K562 (cell line): ENCODE measurements around the gene TTLL9. TPM values are rescaled to one million over a fixed set of nuclear protein-coding genes. Genes with fewer than 3 reads are reported as not detected.
A peak's percentile ranks its signal among the peaks of the same experiment; 100 is the strongest.

Experiments
- ATAC-seq: fragments of 200-7000 bp; cut with Tn5 transposase; 3 replicates; pipeline ENCODE4 v1.9.1; 2020; ENCODE audit warnings: moderate library complexity
- BruUV-seq: library from RNA; stranded (reverse); fragments of 400-500 nt; replicated peaks from 2 replicates; lab custom pipeline; 2021; lab: Mats Ljungman, UMichigan
- CTCF ChIA-PET: fragments of 300-600 bp; formaldehyde crosslinking; extraction: SDS; loops from one replicate; lab custom pipeline; 2021; ENCODE audit warnings: low intra/inter-chr PET ratio; lab: Yijun Ruan, JAX
- POLR2A ChIA-PET: fragments of 300-600, 350-650 bp; sonication (Branson Sonifier 250); formaldehyde crosslinking; extraction: SDS; loops from one replicate; lab custom pipeline; 2021; ENCODE audit warnings: antibody characterized with exemption, inconsistent platforms; lab: Yijun Ruan, JAX
- DNase-seq, 4 experiments: peaks; one replicate each; pipeline versions ENCODE4 v3.0.0 to v3.0.0-alpha.2; 2011 to 2018; ENCODE audit warnings: low spot score in 3 of 4, mixed read lengths in 3 of 4; ENCODE audit errors: extremely low read depth in 1 of 4
- FAIRE-seq: peaks from 2 replicates; lab custom pipeline; 2011; peaks lifted over from hg19 to GRCh38; lab: Jason Lieb, UNC
- H2AFZ ChIP-seq: 2 replicates; pipeline ENCODE4 v1.6.0; 2011; ENCODE audit warnings: low read depth, low read length, control low read depth, inconsistent platforms
- H3K27ac ChIP-seq: fragments of 200-600 bp; 3 replicates; pipeline ENCODE4 v1.8.0; 2011; ENCODE audit warnings: low read depth, mild to moderate bottlenecking, control low read depth, inconsistent platforms, low read length, moderate library complexity, mixed read lengths; ENCODE audit errors: extremely low read depth
- H3K27me3 ChIP-seq, 2 experiments: fragments of 300-600 bp in 1 of 2; 2 replicates in 1 of 2; 3 replicates in 1 of 2; pipeline versions ENCODE4 v1.6.0 to v1.8.0; 2011; ENCODE audit warnings: inconsistent platforms in 2 of 2, low read length in 2 of 2, mild to moderate bottlenecking in 1 of 2, mixed read lengths in 1 of 2, moderate library complexity in 1 of 2; ENCODE audit not compliant: control insufficient read depth in 2 of 2, insufficient read depth in 2 of 2
- H3K36me3 ChIP-seq: fragments of 300-600 bp; 3 replicates; pipeline ENCODE4 v1.8.0; 2011; ENCODE audit warnings: mild to moderate bottlenecking, low read length, inconsistent platforms; ENCODE audit not compliant: control insufficient read depth, insufficient read depth
- H3K4me1 ChIP-seq, 2 experiments: fragments of 200-600 bp in 1 of 2; replicated peaks in 1 of 2; 2 replicates in 1 of 2; 3 replicates in 1 of 2; pipeline versions ENCODE4 v1.5.1 to v1.8.0; 2011; ENCODE audit warnings: inconsistent platforms in 2 of 2, low read length in 2 of 2, mild to moderate bottlenecking in 1 of 2, mixed read lengths in 1 of 2, moderate library complexity in 1 of 2; ENCODE audit not compliant: control insufficient read depth in 2 of 2, insufficient read depth in 2 of 2
- H3K4me2 ChIP-seq: 2 replicates; pipeline ENCODE4 v1.6.1; 2011; ENCODE audit warnings: low read length, control low read depth, inconsistent platforms, mixed read lengths; ENCODE audit not compliant: insufficient read depth
- H3K4me3 ChIP-seq: fragments of 200-600 bp; sonication (generic), shearing (Covaris generic); 2 replicates; pipeline ENCODE4 v1.5.1; 2016; ENCODE audit warnings: control low read depth, inconsistent platforms
- H3K79me2 ChIP-seq: fragments of 200-600 bp; 3 replicates; pipeline ENCODE4 v1.8.0; 2011; ENCODE audit warnings: low read length, inconsistent platforms; ENCODE audit not compliant: control insufficient read depth, insufficient read depth
- H3K9ac ChIP-seq, 2 experiments: 2 replicates each; pipeline versions ENCODE4 v1.6.0 to v1.6.1; 2011; ENCODE audit warnings: low read depth in 2 of 2, low read length in 2 of 2, control low read depth in 1 of 2, inconsistent platforms in 1 of 2, mild to moderate bottlenecking in 1 of 2, mixed read lengths in 1 of 2; ENCODE audit not compliant: insufficient read depth in 1 of 2
- H3K9me1 ChIP-seq: one replicate; pipeline ENCODE4 v1.6.0; 2011; ENCODE audit warnings: inconsistent platforms, mild to moderate bottlenecking, low read length, moderate library complexity; ENCODE audit not compliant: control insufficient read depth, insufficient read depth
- H3K9me3 ChIP-seq: replicated peaks from 2 replicates; pipeline ENCODE4 v1.5.1; 2011; ENCODE audit warnings: low read depth, low read length, inconsistent platforms; ENCODE audit not compliant: control insufficient read depth, insufficient read depth
- H4K20me1 ChIP-seq: replicated peaks from 2 replicates; pipeline ENCODE4 v1.6.1; 2011; ENCODE audit warnings: low read length, inconsistent platforms, mixed read lengths; ENCODE audit not compliant: control insufficient read depth, insufficient read depth
- ADNP ChIP-seq: fragments of 200-800 bp; sonication (Bioruptor generic); IDR thresholded peaks from 2 replicates; pipeline ENCODE4 v1.6.1; 2016; ENCODE audit warnings: missing genetic modification characterization, missing compliant biosample characterization
- BCOR ChIP-seq: fragments of 450-650 bp; IDR thresholded peaks from 2 replicates; pipeline ENCODE4 v1.6.1; 2016
- COPS2 ChIP-seq: fragments of 450-650 bp; conservative IDR thresholded peaks from 2 replicates; pipeline ENCODE4 v1.6.1; 2016; ENCODE audit warnings: mild to moderate bottlenecking, moderate library complexity
- GATAD2A ChIP-seq: fragments of 450-650 bp; IDR thresholded peaks from 2 replicates; pipeline ENCODE4 v1.6.1; 2017
- POLR2A ChIP-seq: fragments of 450-650 bp; conservative IDR thresholded peaks from 2 replicates; pipeline ENCODE4 v1.6.1; 2016
- RBM25 ChIP-seq: fragments of 200-400 bp; formaldehyde crosslinking; IDR thresholded peaks from 2 replicates; pipeline ENCODE4 v1.6.1; 2018; ENCODE audit warnings: low read length, low read depth, moderate library complexity; ENCODE audit not compliant: severe bottlenecking
- STAG1 ChIP-seq: sonication (generic); formaldehyde crosslinking; IDR thresholded peaks from 2 replicates; pipeline ENCODE4 v1.5.0; 2020; ENCODE audit warnings: missing genetic modification reagents, borderline replicate concordance
- ZBTB8A ChIP-seq: fragments of 450-650 bp; IDR thresholded peaks from 2 replicates; pipeline ENCODE4 v1.6.1; 2018; ENCODE audit warnings: mild to moderate bottlenecking, moderate library complexity; ENCODE audit not compliant: partially characterized antibody
- ZFP36 ChIP-seq: fragments of 150-350 bp; IDR thresholded peaks from 2 replicates; pipeline ENCODE4 v1.6.1; 2018; ENCODE audit warnings: low read length, low read depth; ENCODE audit not compliant: partially characterized antibody
- ZKSCAN8 ChIP-seq: fragments of 200-800 bp; sonication (Bioruptor generic); IDR thresholded peaks from 2 replicates; pipeline ENCODE4 v1.6.1; 2016; ENCODE audit warnings: missing genetic modification characterization, missing compliant biosample characterization
- WGBS: fragments of 100-300 bp; shearing (Covaris generic); methylation state at CpG from one replicate; pipeline ENCODE4 v1.1.6; 2016; ENCODE audit warnings: low coverage, mixed read lengths; ENCODE audit not compliant: insufficient coverage; ENCODE audit errors: missing lambda C conversion rate; 5-methylcytosine and 5-hydroxymethylcytosine counted together
- in situ Hi-C: fragments of 300-500 bp; cut with MboI; formaldehyde crosslinking; loops from 4 replicates; pipeline ENCODE4 v1.15.0; 2018; ENCODE audit warnings: inconsistent platforms, mixed read lengths
- intact Hi-C: fragments of 100-400 bp; cut with micrococcal nuclease; formaldehyde crosslinking; loops from 2 replicates; pipeline ENCODE4 v1.14.2; 2022
- polyA plus RNA-seq, 8 experiments: library from polyadenylated mRNA; depleted of rRNA in 4 of 8; stranded (reverse) in 5 of 8; unstranded in 3 of 8; fragments of >200 nt; fragmentation: Nextera tagmentation in 2 of 8; fragmentation: Illumina TruSeq in 1 of 8; extraction: Ambion mirVana in 2 of 8; extraction: Trizol in 1 of 8; gene quantifications; 2 replicates each; pipeline versions ENCODE4 v1.2.1 to v1.2.3, GENCODE V29; 2011 to 2014; ENCODE audit warnings: inconsistent platforms in 1 of 8, missing spikeins in 1 of 8
- total RNA-seq, 7 experiments: library from RNA; depleted of rRNA in 6 of 7; stranded (reverse); fragments of >200 nt in 6 of 7; fragmentation: Illumina TruSeq in 2 of 7; extraction: Trizol in 2 of 7; gene quantifications; 2 replicates each; pipeline versions ENCODE4 v1.2.1 to v1.2.3, GENCODE V29; 2011 to 2021; ENCODE audit warnings: low replicate concordance in 1 of 7
- TF ChIP-seq, protein P1 (sequence below): fragments of 450-650 bp; IDR thresholded peaks from 2 replicates; pipeline ENCODE4 v1.6.1; 2017; ENCODE audit warnings: mild to moderate bottlenecking, moderate library complexity
- TF ChIP-seq, protein P2 (sequence below), 3 experiments: IDR thresholded peaks in 2 of 3; conservative IDR thresholded peaks in 1 of 3; 2 replicates each; pipeline ENCODE4 v1.5.1; 2011 to 2012; ENCODE audit warnings: low read length in 3 of 3, mild to moderate bottlenecking in 3 of 3, control low read depth in 2 of 3, improper control_type of control experiment in 1 of 3, inconsistent platforms in 1 of 3, low read depth in 1 of 3, mixed read lengths in 1 of 3, moderate library complexity in 1 of 3; ENCODE audit not compliant: insufficient read depth in 2 of 3
- TF ChIP-seq, protein P3 (sequence below), 2 experiments: fragments of 250-450 bp in 1 of 2; fragments of 450-650 bp in 1 of 2; sonication (Bioruptor Pico) in 1 of 2; IDR thresholded peaks; 2 replicates each; pipeline versions ENCODE4 v1.6.1 to v1.8.0; 2016 to 2021; ENCODE audit warnings: mild to moderate bottlenecking in 2 of 2, moderate library complexity in 2 of 2, missing compliant biosample characterization in 1 of 2, missing genetic modification characterization in 1 of 2
- TF ChIP-seq, protein P4 (sequence below): fragments of 250-450 bp; sonication (Bioruptor Pico); IDR thresholded peaks from 2 replicates; pipeline ENCODE4 v1.5.0; 2021; ENCODE audit warnings: mild to moderate bottlenecking, moderate library complexity

TTLL9 gene
- total and polyA plus RNA-seq, 9 of the 15 experiments (the other 6 are each of a cell fraction or from before 2014, with no cell fraction given): 0.06 to 0.07 TPM; not detected in 7

DNA sequence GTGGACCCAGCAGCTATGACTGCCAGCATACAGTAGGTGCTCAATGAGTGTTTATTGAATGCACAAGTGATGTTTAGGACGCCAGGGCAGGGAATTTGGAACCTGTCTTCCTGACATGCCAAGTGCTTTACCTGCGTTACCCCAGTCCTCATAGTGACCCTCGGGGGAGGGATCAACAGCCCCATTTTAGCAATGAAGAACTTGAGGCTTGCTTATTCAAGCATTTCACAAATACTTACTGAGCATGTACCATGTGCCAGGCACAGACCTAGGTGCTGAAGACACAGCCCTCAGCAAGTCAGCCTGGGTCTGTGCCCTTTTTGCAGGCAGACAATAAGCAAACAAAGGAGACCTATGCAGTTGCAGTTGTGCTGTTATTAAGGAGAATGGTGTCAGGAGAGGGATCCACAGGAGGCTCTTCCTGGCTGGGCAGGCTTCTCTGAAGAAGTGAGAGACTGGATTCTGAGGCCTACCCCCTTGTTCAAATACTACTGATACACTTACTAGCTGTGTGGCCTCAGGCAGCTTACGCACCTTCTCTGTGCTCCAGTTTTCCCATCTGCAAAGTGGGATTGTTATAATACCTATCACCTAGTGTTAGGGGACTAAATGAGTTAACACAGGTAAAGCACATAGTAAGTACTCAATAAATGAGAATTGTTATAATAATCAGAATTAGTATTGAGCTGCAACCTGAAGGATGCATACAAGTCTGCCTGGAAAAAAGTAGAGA, 39.8 kb downstream of the TTLL9 start:
- Histone ChIP-seq H3K36me3 (no peaks in the 10 kb centered on the region), H3K9me1 (no peaks in the 10 kb centered on the region), H4K20me1 (no peaks in the 10 kb centered on the region), H3K27ac (no peak overlapping the region), H3K4me3 (no peak overlapping the region), H3K27me3 (peaks cover 4 to 46% of the 10 kb centered on the region in 2 experiments; a peak in 4 of 5 replicates), H3K4me1 (peaks cover 0 to 3% of the 10 kb centered on the region in 2 experiments; a peak in 3 of 5 replicates), H3K9me3 (no peaks in the 10 kb centered on the region), H2AFZ (no peak overlapping the region), H3K79me2 (no peaks in the 10 kb centered on the region), H3K4me2 (no peak overlapping the region), H3K9ac (no peak overlapping the region)
- CTCF ChIA-PET: no interaction called here
- ATAC-seq (no peak), DNase-seq (no peak), FAIRE-seq (no peak)
- 21% methylated on average over 4 of the region's 4 CpGs for WGBS
- POLR2A ChIA-PET: interaction anchor here (1.2 kb wide), 1 partner anchor 34 kb away, joined by 4 read pairs; no protein-coding TSS in a partner anchor
- intact Hi-C loops (no loop called here), in situ Hi-C loops (no loop called here)
- no TSS peak for BruUV-seq
- TF ChIP-seq, protein P1, sequence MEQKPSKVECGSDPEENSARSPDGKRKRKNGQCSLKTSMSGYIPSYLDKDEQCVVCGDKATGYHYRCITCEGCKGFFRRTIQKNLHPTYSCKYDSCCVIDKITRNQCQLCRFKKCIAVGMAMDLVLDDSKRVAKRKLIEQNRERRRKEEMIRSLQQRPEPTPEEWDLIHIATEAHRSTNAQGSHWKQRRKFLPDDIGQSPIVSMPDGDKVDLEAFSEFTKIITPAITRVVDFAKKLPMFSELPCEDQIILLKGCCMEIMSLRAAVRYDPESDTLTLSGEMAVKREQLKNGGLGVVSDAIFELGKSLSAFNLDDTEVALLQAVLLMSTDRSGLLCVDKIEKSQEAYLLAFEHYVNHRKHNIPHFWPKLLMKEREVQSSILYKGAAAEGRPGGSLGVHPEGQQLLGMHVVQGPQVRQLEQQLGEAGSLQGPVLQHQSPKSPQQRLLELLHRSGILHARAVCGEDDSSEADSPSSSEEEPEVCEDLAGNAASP: no peak
- TF ChIP-seq ZBTB8A (no peak), RBM25 (peak; percentile 62), POLR2A (no peak), COPS2 (no peak), ZKSCAN8 (CRISPR knock-in tag) (peak; percentile 84), GATAD2A (no peak), ZFP36 (peak; percentile 61), STAG1 (CRISPR knock-in tag) (no peak), BCOR (peak; percentile 44; the same call in 1 of the 2 replicates), ADNP (tag) (peak; percentile 48; the same call in 1 of the 2 replicates)
- TF ChIP-seq, protein P2, sequence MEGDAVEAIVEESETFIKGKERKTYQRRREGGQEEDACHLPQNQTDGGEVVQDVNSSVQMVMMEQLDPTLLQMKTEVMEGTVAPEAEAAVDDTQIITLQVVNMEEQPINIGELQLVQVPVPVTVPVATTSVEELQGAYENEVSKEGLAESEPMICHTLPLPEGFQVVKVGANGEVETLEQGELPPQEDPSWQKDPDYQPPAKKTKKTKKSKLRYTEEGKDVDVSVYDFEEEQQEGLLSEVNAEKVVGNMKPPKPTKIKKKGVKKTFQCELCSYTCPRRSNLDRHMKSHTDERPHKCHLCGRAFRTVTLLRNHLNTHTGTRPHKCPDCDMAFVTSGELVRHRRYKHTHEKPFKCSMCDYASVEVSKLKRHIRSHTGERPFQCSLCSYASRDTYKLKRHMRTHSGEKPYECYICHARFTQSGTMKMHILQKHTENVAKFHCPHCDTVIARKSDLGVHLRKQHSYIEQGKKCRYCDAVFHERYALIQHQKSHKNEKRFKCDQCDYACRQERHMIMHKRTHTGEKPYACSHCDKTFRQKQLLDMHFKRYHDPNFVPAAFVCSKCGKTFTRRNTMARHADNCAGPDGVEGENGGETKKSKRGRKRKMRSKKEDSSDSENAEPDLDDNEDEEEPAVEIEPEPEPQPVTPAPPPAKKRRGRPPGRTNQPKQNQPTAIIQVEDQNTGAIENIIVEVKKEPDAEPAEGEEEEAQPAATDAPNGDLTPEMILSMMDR (IDR thresholded peaks at IDR 0.05 in 2 of 3, conservative IDR thresholded peaks at IDR 0.05 in 1 of 3; ENCODE audit: insufficient read depth in 2 of 3, low read depth in 1 of 3, low read length in 3 of 3): no peak
- TF ChIP-seq, protein P3, sequence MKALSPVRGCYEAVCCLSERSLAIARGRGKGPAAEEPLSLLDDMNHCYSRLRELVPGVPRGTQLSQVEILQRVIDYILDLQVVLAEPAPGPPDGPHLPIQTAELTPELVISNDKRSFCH (CRISPR knock-in tag; IDR thresholded peaks at IDR 0.05): no peak
- TF ChIP-seq, protein P3 (tag; IDR thresholded peaks at IDR 0.05): no peak
- TF ChIP-seq, protein P4, sequence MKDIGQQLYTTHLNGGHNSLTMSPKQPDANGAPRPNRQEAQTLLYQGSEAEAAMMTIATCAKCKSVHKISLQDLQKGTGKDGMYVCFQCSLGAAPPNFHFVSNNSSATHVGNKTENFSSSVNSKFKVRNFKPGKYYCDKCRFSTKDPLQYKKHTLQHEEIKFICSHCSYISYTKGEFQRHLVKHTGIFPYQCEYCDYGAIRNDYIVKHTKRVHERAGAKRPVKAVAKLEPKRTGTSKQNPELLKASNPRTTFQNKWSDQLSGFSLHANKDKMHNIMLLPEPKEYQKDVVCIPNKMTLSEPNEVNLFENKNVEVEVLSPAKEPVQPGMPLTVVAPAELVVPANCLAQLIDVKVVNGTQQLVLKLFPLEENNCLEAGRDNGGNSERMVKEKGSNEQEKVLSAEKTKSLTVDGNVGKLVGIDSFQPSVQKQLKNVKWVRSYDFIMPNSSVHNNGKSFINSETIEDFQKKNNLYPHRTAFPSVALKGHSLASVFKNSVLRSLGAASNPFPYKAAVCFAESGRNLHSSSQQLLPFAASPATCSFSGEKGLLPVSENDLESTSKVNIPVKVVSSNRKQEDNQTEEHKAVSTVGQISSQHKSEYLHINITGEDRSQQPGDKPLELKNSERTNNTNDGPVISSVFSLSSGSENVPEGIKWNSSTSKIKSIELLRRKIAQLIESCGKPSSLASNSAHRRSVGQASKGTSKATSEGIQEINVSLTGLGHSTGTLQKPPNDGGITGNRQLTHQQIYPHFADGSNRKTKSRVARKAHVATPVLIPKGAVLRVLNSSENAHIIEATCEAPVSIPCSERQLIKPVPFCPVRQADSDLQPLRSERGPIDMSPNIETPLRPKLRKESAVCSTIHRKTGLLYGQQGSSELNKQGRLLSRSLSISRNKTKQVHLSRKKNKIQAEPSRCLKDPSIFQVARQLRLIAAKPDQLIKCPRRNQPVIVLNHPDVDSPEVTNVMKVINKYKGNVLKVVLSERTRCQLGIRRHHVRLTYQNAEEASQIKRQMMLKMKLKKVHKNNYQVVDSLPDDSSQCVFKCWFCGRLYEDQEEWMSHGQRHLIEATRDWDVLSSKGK (CRISPR knock-in tag): no peak
